Esophagus squamous epithelium (tissue), 5 donors: ENCODE data around the gene IDE. TPM values are rescaled to one million over a fixed set of nuclear protein-coding genes. Genes with fewer than 3 reads are reported as not detected.
A peak's percentile ranks its signal among the peaks of the same experiment; 100 is the strongest.

Experiments
- DNase-seq: peaks from one replicate; lab custom pipeline; 2025; lab: John Stamatoyannopoulos, UW
- H3K27ac ChIP-seq, 4 donors: fragments of 200-600 bp; sonication (generic); one replicate each; pipeline ENCODE4 v1.5.1; 2016 to 2019; ENCODE audit warnings: mild to moderate bottlenecking in 1 of 4
- H3K27me3 ChIP-seq, 4 donors: fragments of 200-600 bp; sonication (generic); 1 replicate in 3 of 4; 2 replicates in 1 of 4; pipeline versions ENCODE4 v1.5.1 to v1.6.0; 2017 to 2021; ENCODE audit warnings: antibody characterized with exemption in 1 of 4
- H3K36me3 ChIP-seq, 3 donors: fragments of 200-600 bp; sonication (generic); one replicate each; pipeline ENCODE4 v1.5.1; 2016 to 2019
- H3K4me1 ChIP-seq, 3 donors: fragments of 200-600 bp; sonication (generic); one replicate each; pipeline ENCODE4 v1.5.1; 2017 to 2019
- H3K4me3 ChIP-seq, 4 donors: fragments of 200-600 bp; sonication (generic); 1 replicate in 3 of 4; 2 replicates in 1 of 4; pipeline ENCODE4 v1.5.1; 2016 to 2019; ENCODE audit warnings: mild to moderate bottlenecking in 2 of 4, moderate library complexity in 1 of 4
- H3K9me3 ChIP-seq, 3 donors: fragments of 200-600 bp; sonication (generic); one replicate each; pipeline ENCODE4 v1.5.1; 2016 to 2019
- POLR2A ChIP-seq, 4 donors: fragments of 450-650 bp; IDR thresholded peaks; one replicate each; pipeline ENCODE4 v1.6.1; 2017; ENCODE audit warnings: antibody characterized with exemption in 4 of 4, mild to moderate bottlenecking in 4 of 4, moderate library complexity in 3 of 4
- WGBS, 2 donors: methylation state at CpG; one replicate each; pipeline ENCODE4 v1.1.5; 2018; 5-methylcytosine and 5-hydroxymethylcytosine counted together
- intact Hi-C: fragments of 100-400 bp; cut with DNase I; formaldehyde crosslinking; loops from one replicate; pipeline ENCODE4 v1.15.0; 2022
- total RNA-seq, 4 donors: library from RNA; depleted of rRNA; stranded (reverse); fragments of >200 nt; gene quantifications; one replicate each; pipeline ENCODE4 v1.1.0, GENCODE V29; 2016
- TF ChIP-seq, protein P1 (sequence below), 6 experiments: fragments of 450-650 bp in 4 of 6; fragments of 200-600 bp in 2 of 6; sonication (generic) in 2 of 6; IDR thresholded peaks; one replicate each; pipeline ENCODE4 v1.5.1; 2016 to 2019; ENCODE audit warnings: antibody characterized with exemption in 6 of 6, mild to moderate bottlenecking in 4 of 6, moderate library complexity in 4 of 6
- donor health status: DM: yes; HTN: yes; CAD: no.

The IDE gene
- total RNA-seq: 10 to 100 TPM; 26.7 to 36.8 (median 29.5) TPM

DNA sequence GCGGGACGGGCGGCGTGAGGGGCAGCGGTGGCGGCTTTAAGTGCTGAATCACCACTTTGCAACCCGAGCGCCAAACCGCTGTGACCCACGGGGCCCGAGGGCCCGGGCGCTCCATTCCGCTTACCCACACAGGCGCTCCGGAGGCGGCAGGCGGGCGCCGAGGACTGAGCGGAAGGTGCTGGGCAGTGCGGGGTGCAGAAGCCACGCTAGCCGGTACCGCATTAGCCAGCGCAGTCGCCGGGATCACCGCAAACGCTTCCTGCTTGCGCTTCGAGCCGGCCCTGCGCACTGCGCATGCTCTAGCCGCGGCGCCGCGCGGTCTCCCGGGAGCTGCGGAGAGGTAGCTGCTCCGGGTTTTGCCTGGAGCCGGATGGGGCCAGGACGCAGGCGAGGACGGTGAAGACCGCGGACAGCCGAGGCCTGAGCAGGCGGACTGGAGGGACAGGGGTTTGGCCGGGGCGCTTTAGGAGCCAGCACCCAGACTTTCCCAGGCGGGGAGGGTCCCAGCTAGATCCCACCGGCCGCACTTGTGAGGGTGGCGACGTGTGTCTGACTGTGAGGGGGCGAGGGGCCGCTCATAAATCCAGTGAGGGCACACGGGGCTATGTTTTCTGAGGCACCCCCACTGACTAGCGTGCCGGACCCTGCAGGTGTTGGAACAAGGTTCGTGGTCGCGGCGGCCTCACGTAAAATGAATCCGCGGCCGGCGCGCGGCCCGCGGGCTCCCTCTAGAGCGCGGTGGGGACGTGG, at the start of gene IDE:
Gene IDE (minus strand): TSS at position 296 of the 750 bp plus-strand sequence. CDS start 74 bp downstream, at position 222.
- H3K27ac ChIP-seq: peak within 1 kb of the TSS; percentile 89 to 97 (median 94)
- peaks cover 6 to 44% (median 18%) of the 10 kb centered on the region in 3 donors for H3K4me1 ChIP-seq
- H3K36me3 ChIP-seq: no peaks in the 10 kb centered on the region
- DNase-seq: peak; percentile 43
- intact Hi-C loops: no loop called here
- TF ChIP-seq, protein P1, sequence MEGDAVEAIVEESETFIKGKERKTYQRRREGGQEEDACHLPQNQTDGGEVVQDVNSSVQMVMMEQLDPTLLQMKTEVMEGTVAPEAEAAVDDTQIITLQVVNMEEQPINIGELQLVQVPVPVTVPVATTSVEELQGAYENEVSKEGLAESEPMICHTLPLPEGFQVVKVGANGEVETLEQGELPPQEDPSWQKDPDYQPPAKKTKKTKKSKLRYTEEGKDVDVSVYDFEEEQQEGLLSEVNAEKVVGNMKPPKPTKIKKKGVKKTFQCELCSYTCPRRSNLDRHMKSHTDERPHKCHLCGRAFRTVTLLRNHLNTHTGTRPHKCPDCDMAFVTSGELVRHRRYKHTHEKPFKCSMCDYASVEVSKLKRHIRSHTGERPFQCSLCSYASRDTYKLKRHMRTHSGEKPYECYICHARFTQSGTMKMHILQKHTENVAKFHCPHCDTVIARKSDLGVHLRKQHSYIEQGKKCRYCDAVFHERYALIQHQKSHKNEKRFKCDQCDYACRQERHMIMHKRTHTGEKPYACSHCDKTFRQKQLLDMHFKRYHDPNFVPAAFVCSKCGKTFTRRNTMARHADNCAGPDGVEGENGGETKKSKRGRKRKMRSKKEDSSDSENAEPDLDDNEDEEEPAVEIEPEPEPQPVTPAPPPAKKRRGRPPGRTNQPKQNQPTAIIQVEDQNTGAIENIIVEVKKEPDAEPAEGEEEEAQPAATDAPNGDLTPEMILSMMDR (IDR thresholded peaks at IDR 0.05): peak; percentile 59 to 86 (median 74)
- TF ChIP-seq POLR2A (IDR thresholded peaks at IDR 0.05): peak in 3 of 4 donors; percentile 13 to 64 (median 21)
- 0 to 17% methylated on average over 1 of the region's 80 CpGs for WGBS, 2 donors
- H3K27me3 ChIP-seq: no peaks in the 10 kb centered on the region
- H3K4me3 ChIP-seq: peak within 1 kb of the TSS; percentile 74 to 91 (median 84)
- no peaks in the 10 kb centered on the region for H3K9me3 ChIP-seq

DNA sequence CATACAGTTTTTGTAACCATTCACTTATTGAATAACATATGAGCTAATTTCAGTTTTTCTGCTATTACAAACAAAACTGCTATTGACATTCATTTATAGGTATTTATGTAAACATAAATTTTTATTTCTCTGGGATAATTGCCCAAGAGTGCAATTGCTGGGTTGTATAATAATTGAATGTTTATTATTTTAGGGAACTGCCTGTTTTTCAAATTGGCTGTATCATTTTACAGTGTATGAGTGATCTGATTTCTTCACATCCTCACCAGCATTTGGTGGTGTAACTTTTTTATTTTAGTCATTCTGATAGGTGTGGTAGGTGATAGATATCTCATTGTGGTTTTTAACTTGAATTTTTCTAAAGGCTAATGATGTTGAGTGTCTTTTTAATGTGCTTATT, 45.5 kb upstream of the IDE start:
- Histone ChIP-seq H3K27ac (no peak overlapping the region), H3K27me3 (no peaks in the 10 kb centered on the region), H3K9me3 (no peaks in the 10 kb centered on the region), H3K4me1 (no peaks in the 10 kb centered on the region), H3K4me3 (no peak overlapping the region), H3K36me3 (peaks cover 0 to 29% (median 0%) of the 10 kb centered on the region in 3 donors)
- no peak for DNase-seq
- intact Hi-C loops: no loop called here
- TF ChIP-seq POLR2A (IDR thresholded peaks at IDR 0.05): no peak
- TF ChIP-seq, protein P1 (IDR thresholded peaks at IDR 0.05): no peak

DNA sequence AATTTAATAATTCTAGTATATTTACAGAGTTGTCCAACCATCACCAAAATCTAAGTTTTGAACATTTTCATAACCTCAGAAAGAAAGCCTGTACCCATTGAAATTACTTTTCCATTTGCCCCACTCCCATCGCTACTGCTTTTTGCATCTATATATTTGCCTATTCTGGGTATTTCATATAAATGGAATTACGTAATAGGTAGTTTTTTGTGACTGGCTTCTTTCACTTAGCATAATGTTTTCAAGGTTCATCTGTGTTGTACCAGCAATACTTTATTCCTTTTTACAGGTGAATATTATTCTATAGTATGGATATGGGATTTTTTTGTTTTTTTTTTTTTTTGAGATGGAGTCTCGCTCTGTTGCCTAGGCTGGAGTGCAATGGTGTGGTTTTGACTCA, 41.6 kb upstream of the IDE start:
- Histone ChIP-seq H3K9me3 (no peaks in the 10 kb centered on the region), H3K27me3 (no peaks in the 10 kb centered on the region), H3K4me1 (no peaks in the 10 kb centered on the region), H3K4me3 (no peak overlapping the region), H3K27ac (no peak overlapping the region), H3K36me3 (peaks cover 0 to 15% (median 0%) of the 10 kb centered on the region in 3 donors)
- intact Hi-C loops: no loop called here
- WGBS, 2 donors: 97 to 100% methylated on average over 3 of the region's 3 CpGs
- DNase-seq: no peak
- TF ChIP-seq, protein P1 (IDR thresholded peaks at IDR 0.05): no peak
- TF ChIP-seq POLR2A (IDR thresholded peaks at IDR 0.05): no peak

DNA sequence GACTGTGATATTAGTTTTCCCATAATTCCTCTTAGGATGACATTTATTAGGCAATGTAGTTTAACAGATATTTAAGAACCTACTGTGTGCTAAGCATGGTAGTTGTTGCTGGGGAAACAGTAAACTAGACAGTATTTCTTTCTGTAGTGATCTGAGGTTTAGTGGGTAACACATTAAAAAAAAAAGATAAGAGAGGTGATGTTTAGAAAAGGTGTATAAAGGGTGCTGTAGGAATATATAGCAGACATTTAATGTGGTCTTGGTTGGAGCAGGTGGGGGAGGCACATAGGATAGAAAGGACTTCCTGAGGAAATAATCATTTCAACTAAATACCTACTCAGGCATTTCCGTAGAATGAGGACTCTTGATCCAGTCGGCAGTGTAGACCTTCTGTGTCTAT, 30.9 kb upstream of the IDE start:
- H3K4me3 ChIP-seq: no peak overlapping the region
- intact Hi-C loops: no loop called here
- H3K27ac ChIP-seq: no peak overlapping the region
- no peak for TF ChIP-seq POLR2A (IDR thresholded peaks at IDR 0.05)
- TF ChIP-seq, protein P1 (IDR thresholded peaks at IDR 0.05): no peak
- no peaks in the 10 kb centered on the region for H3K4me1 ChIP-seq
- no peak for DNase-seq
- H3K9me3 ChIP-seq: no peaks in the 10 kb centered on the region
- peaks cover 0 to 4% (median 0%) of the 10 kb centered on the region in 3 donors for H3K36me3 ChIP-seq
- 81 to 85% methylated on average over 2 of the region's 2 CpGs for WGBS, 2 donors
- no peaks in the 10 kb centered on the region for H3K27me3 ChIP-seq

DNA sequence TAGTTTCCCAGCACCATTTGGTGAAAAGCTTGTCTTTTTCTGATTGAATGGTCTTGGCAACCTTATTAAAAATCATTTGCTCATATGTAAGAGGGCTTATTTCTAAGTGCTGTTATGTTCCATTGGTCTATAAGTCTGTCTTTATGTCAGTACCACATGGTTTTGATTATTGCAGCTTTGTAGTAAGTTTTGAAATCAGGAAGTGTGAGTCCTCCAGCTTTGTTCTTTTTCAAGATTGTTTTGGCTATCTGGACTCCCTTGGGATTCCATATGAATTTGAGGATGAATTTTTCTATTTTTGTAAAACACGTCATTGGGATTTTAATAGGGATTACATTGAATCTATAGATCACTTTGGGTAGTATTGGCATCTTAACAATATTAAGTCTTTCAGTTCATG, 24.4 kb upstream of the IDE start:
- DNase-seq: no peak
- WGBS, 2 donors: 100% methylated on average over 1 of the region's 1 CpG
- no peaks in the 10 kb centered on the region for H3K9me3 ChIP-seq
- intact Hi-C loops: no loop called here
- TF ChIP-seq, protein P1 (IDR thresholded peaks at IDR 0.05): no peak
- TF ChIP-seq POLR2A (IDR thresholded peaks at IDR 0.05): no peak
- no peak overlapping the region for H3K4me3 ChIP-seq
- H3K36me3 ChIP-seq: no peaks in the 10 kb centered on the region
- H3K27me3 ChIP-seq: no peaks in the 10 kb centered on the region
- H3K4me1 ChIP-seq: peaks cover 0 to 19% (median 6%) of the 10 kb centered on the region in 3 donors
- no peak overlapping the region for H3K27ac ChIP-seq
